NCI-H2171 (cell line): ENCODE data around the gene TMTC2.

Source experiments
- DNase-seq: peaks from one replicate; lab custom pipeline; 2025; lab: John Stamatoyannopoulos, UW

The TMTC2 gene

GRCh38 chr12:83015390-83016217 is 328.9 kb downstream of the TMTC2 start:
- no peak for DNase-seq

DNA sequence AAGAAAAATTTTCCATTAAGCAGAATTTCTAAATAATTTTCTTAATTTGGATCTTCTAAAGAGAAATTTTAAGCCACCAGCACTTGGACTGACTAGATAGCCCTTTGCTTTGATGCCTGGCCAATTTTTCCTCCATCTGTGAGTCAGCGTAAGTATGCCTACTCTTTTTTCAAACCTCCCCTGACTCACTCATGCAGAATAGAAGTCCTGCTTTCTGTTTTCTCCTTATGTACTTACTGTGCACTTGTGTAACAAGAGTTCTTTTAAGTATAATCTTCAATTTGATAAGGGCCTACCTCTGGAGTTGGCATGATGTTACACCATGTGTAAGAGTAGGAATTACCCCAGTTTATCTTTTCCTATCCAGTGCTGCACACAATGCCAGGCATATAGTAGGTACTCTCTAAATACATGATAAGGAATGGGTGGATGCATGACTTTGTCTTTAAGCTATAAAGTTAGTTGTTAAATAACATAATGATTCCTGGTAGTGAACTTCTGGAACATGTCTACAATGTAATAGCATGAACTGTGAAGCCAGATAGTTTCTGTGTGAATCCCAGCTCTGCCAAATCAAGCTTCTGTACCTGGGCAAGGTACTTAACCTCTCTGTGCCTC is 329.6 kb downstream of the TMTC2 start:
- no peak for DNase-seq

GRCh38 chr12:83016991-83017390 is 330.3 kb downstream of the TMTC2 start:
- no peak for DNase-seq

- DNase-seq: peak; percentile 61
Observed at GRCh38 chr12:83018088-83018487, 331.4 kb downstream of the TMTC2 start.

- DNase-seq: no peak
Observed at GRCh38 chr12:83027021-83027723, 340.5 kb downstream of the TMTC2 start.

DNA sequence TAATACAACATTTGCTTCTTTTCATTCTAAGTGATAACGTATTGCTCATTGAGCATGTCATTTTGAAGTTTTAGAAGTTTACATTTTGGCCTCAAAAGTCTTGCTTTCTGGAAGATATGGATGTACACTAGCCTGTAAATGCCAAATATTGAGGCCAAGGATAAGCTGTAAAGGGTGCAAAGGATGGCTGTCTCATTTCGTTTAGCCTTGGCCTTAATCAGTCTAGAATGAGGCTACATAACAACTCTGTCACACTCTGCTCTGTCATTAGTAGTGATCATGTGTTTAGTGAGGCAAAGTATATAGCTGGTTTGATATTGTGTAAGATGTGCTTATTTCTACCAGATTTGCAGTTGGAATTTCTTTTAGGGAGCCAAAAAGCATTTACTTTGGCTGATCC is 344.5 kb downstream of the TMTC2 start:
- no peak for DNase-seq

DNA sequence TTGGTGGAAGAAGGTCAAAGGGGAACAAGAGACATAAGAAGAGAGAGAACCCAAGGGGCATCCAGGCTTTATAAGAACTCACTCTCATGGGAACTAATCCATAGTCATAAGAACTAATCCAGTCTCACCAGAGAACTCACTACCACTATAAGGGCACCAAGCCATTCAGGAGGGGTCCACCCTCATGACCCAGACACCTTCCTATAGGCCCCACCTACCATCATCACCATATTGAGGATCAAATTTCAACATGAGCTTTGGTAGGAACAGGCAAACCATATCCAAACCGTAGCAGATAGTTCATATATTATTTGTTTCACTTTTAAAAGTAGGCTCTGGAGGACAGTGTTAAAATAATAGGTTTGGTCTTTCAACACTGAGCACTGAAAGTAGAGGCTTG is 350.1 kb downstream of the TMTC2 start:
- DNase-seq: no peak

GRCh38 chr12:83039413-83039812 is 352.7 kb downstream of the TMTC2 start:
- DNase-seq: no peak

DNA sequence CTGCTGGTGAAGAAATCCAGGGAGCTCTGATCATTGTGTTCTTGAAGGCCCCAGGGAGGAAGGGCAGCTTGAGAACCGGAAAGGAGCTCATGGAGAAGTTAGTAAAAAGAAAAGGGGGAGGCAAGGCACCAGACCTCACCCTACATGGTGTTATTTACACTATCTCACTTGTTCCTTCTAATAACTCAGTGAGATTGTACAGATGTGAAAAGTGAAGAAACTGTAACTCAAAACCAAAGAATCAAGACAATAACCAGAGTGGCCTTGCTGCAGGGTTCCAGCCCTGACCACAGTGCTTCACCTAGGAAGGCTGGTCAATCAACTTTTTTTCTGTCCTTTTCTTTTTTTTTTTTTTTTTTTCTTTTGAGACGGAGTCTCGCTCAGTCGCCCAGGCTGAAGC is 353.6 kb downstream of the TMTC2 start:
- DNase-seq: no peak

GRCh38 chr12:83040991-83041390 is 354.3 kb downstream of the TMTC2 start:
- no peak for DNase-seq

GRCh38 chr12:83042441-83043200 is 355.9 kb downstream of the TMTC2 start:
- DNase-seq: no peak

DNA sequence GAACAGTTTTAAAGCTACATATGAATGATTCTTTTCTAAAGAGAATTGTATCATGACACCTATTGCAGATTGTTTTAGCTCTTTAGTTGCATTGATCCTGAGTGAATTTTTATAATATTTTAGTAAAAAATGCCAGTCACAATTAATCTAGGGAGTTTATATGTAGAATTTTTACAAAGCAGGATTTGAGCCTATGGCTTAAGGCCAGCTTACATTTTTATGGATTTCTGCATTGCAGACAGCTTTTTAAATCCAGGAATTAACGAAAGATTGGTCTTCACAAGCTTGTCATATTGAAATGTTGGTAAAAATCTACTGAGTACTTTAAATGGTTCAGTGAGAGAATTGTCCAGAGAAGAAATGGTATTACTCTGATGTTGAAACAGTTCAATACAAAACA is 358.0 kb downstream of the TMTC2 start:
- no peak for DNase-seq

DNA sequence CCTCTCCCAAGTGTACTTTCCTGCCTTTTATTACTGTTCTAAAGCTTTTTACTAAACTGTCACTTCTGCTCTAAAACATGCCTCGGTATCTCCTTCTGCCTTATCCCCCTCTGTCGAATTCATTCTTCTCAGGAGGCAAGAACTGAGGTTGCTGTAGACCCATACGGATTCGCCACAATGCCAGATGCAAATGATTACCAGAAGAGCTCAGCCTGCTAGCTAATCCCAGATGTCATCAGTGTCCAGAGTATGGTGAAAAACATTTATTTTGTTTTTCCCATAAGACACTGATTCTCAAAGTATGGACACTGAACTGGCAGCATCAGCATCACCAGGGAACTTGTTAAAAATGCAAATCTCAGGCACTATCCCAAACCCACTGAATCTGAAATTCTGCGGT is 359.3 kb downstream of the TMTC2 start:
- DNase-seq: no peak

DNA sequence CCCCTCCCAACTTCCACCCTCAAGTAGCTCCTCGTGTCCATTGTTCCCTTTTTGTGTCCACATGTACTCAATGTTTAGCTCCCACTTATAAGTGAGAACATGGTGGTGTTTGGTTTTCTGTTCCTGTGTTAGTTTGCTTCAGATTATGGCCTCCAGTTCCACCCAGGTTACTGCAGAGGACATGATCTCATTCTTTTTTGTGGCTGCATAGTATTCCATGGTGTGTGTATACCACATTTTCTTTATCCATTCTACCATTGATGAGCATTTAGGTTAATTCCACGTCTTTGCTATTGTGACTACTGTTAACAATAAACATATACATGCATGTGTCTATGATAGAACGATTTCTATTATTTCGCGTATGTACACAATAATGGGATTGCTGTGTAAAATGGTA is 362.6 kb downstream of the TMTC2 start:
- no peak for DNase-seq

DNA sequence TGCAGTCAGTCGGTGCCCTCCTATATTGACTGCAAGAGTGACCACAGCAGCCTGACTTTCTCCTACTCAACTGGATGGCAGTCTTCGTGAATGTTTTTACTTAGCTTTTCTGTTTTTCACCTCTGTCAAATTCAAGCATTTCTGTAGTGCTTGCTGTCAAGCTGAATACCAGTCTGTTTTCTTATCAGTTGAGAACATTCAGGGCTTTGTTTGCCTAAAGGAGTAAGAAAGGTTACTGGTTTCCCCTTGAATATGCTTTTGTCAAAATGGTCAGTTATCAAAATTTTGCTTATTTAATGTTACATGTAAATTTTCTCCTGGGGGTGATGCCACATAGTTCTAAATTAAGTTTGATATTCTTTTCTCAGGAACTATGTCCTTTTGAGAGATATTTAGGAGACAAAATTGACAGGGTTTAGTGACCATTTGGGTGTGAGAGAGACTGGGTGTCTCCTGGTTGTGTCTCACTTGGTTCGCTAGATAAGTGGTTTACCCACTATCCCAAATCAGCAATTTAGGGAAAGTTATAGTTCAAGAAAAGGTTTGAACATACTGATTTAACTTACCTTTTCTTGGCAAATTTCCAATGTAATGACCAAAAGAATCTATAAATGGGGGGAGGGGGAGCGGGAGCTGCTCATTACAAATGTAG is 366.3 kb downstream of the TMTC2 start:
- no peak for DNase-seq

DNA sequence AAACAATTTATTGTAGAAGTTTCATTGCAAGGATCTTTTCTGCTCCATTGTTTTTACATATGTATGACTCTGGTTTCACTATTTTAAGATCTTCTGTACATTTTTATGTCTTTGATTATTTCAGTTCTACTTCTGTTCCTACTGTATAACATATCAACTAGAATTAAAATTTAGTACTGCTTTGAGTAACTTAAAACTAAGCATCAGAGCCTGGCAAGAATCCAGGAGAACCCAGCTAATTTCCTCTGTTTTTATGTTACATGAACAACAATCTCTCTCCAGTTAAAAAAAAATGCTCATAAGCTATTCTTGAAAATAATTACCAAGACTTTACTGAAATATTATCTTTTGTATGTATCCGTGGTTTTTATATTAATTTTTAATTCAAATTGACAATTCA is 370.7 kb downstream of the TMTC2 start:
- DNase-seq: no peak

- no peak for DNase-seq
Observed at GRCh38 chr12:83059107-83059506, 372.4 kb downstream of the TMTC2 start.

- no peak for DNase-seq
Observed at GRCh38 chr12:83065562-83065961, 378.9 kb downstream of the TMTC2 start.

DNA sequence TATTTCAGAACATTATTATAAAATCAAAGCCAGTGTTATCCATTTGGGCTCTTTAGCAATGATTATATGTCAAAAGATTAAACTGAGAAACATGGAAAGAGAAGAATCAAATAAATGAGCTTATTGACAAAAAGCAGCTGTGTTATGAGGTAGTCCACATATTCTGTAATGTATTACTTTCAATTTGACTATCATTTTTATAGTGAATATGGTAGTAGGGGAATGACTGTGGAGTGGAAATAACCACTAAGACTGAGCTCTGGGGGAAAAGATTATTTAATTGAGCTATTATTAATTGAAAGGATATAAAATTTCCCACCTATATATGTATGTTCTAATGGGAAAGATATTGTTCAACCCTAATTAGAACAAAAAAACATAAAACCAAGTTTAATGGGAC is 381.3 kb downstream of the TMTC2 start:
- no peak for DNase-seq

- DNase-seq: no peak
Observed at GRCh38 chr12:83074358-83074894, 387.7 kb downstream of the TMTC2 start.

DNA sequence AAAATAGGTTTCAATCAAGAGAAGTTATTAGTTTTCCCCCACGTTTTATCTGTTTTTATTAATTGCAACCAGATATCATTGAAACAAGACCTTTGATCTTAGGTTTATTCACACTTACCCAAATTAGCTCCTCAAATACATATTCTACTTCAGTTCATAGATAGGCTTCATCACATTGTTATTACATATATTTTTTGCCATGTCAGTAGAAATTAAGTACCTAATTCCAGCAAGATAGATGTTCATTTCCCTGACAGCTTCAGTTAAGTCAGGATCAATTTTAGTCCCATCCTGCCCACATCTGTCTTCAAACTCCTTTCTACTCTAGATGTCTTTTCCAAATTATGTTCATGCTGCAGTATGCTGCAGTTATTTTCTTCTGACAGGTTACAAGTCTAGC is 388.8 kb downstream of the TMTC2 start:
- no peak for DNase-seq

GRCh38 chr12:83077041-83077440 is 390.3 kb downstream of the TMTC2 start:
- no peak for DNase-seq
